DOHH2 (cell line): ENCODE results near the gene HTR1E.
"Not testable (repeated sequence)": the region's sequence is repeated elsewhere in the genome, so short reads cannot be mapped to it uniquely, and the experiment has no call there.

ENCODE experiments used
- H3F3A ChIP-seq: fragments of 200-600 bp; sonication (generic), shearing (Covaris generic); 2 replicates; pipeline ENCODE4 v1.6.0; 2016; ENCODE audit warnings: antibody characterized with exemption, mild to moderate bottlenecking; ENCODE audit not compliant: control insufficient read depth, insufficient read depth
- H3K27ac ChIP-seq: fragments of 200-600 bp; sonication (generic); 2 replicates; pipeline ENCODE4 v1.5.1; 2014; ENCODE audit warnings: low read depth, mild to moderate bottlenecking, low read length, moderate library complexity
- H3K27me3 ChIP-seq: fragments of 200-600 bp; sonication (generic); 2 replicates; pipeline ENCODE4 v1.6.1; 2014; ENCODE audit warnings: mild to moderate bottlenecking, low read length, mixed read lengths; ENCODE audit not compliant: control insufficient read depth
- H3K36me3 ChIP-seq: fragments of 200-600 bp; sonication (generic); 2 replicates; pipeline ENCODE4 v1.6.1; 2014; ENCODE audit warnings: mild to moderate bottlenecking, low read length, moderate library complexity, mixed read lengths; ENCODE audit not compliant: control insufficient read depth
- H3K4me1 ChIP-seq: fragments of 200-600 bp; sonication (generic); 2 replicates; pipeline ENCODE4 v1.6.1; 2014; ENCODE audit warnings: mild to moderate bottlenecking, low read length, mixed read lengths; ENCODE audit not compliant: control insufficient read depth
- H3K4me2 ChIP-seq: fragments of 200-600 bp; sonication (generic); 2 replicates; pipeline ENCODE4 v1.6.0; 2014; ENCODE audit warnings: mild to moderate bottlenecking, low read length, moderate library complexity
- H3K4me3 ChIP-seq: fragments of 200-600 bp; sonication (generic); 2 replicates; pipeline ENCODE4 v1.5.1; 2014; ENCODE audit warnings: mild to moderate bottlenecking, low read length, mixed read lengths
- H3K79me2 ChIP-seq: fragments of 200-600 bp; sonication (generic); 2 replicates; pipeline ENCODE4 v1.6.1; 2014; ENCODE audit warnings: mild to moderate bottlenecking, low read length, mixed read lengths; ENCODE audit not compliant: control insufficient read depth
- H3K9me2 ChIP-seq: fragments of 200-600 bp; sonication (generic); replicated peaks from 2 replicates; pipeline ENCODE4 v1.6.1; 2014; ENCODE audit warnings: mild to moderate bottlenecking, low read length, mixed read lengths; ENCODE audit not compliant: control insufficient read depth
- H3K9me3 ChIP-seq: fragments of 200-600 bp; sonication (generic); 2 replicates; pipeline ENCODE4 v1.6.1; 2014; ENCODE audit warnings: antibody characterized with exemption, low read length, mixed read lengths; ENCODE audit not compliant: control insufficient read depth, insufficient read depth
- H4K20me1 ChIP-seq: fragments of 200-600 bp; sonication (generic); 2 replicates; pipeline ENCODE4 v1.6.0; 2014; ENCODE audit warnings: low read depth, mild to moderate bottlenecking, antibody characterized with exemption, low read length, moderate library complexity; ENCODE audit not compliant: control insufficient read depth, insufficient read depth
- CTCF ChIP-seq: fragments of 200-600 bp; sonication (generic); IDR thresholded peaks from one replicate; pipeline ENCODE4 v1.5.1; 2014; ENCODE audit warnings: antibody characterized with exemption, mild to moderate bottlenecking, low read depth, low read length; ENCODE audit not compliant: poor library complexity, severe bottlenecking
- EZH2phosphoT487 ChIP-seq: fragments of 200-600 bp; sonication (generic); IDR thresholded peaks from 2 replicates; pipeline ENCODE4 v1.6.1; 2017; ENCODE audit warnings: borderline replicate concordance, mild to moderate bottlenecking, antibody characterized with exemption, low read length, moderate library complexity, mixed read lengths

The HTR1E gene

DNA sequence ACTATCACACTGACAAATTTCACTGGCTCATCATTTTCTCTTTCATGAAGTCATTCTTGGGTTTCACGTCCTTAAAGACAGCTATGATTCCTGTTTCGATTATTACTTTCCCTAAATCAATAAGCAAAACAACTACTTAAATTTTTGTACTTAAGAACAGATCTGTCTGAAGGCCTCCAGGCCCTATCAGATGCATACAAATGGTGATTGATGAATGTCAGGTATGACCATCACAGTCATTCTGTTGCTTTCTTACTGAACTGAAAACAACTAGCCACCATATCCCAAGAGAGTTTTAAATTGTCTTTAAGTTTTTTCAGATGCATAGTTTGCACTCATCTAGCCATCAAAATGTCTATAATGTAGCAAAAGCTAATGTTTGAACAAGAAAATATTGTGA is 20.9 kb upstream of the HTR1E start:
- Histone ChIP-seq H3K4me3 (no peak overlapping the region), H3K27ac (no peak overlapping the region), H3K27me3 (no peaks in the 10 kb centered on the region), H3K36me3 (no peaks in the 10 kb centered on the region), H3K4me2 (no peak overlapping the region), H4K20me1 (no peaks in the 10 kb centered on the region), H3K9me2 (no peaks in the 10 kb centered on the region), H3K79me2 (no peaks in the 10 kb centered on the region), H3K4me1 (peaks cover 12% of the 10 kb centered on the region), H3K9me3 (peaks cover 8% of the 10 kb centered on the region), H3F3A (no peaks in the 10 kb centered on the region)
- TF ChIP-seq EZH2phosphoT487, result no peak
- TF ChIP-seq CTCF, result no peak

DNA sequence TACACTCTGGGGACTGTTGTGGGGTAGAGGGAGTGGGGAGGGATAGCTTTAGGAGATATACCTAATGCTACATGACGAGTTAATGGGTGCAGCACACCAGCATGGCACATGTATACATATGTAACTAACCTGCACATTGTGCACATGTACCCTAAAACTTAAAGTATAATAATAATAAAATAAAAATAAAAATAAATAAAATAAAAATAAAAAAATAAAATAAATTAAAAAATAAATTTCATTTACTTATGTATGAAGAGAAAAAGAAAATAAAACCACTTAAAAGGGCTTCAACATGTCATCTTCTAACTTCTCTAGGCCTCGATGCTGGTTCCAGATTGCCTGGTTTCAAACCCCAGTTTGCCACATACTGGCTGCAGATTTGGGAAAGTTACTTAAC is 10.2 kb upstream of the HTR1E start:
- not testable (repeated sequence) for H3K9me3 ChIP-seq, H3K4me1 ChIP-seq, H3K4me3 ChIP-seq, H3K79me2 ChIP-seq, H3K27ac ChIP-seq, H3K36me3 ChIP-seq, H3K4me2 ChIP-seq, H3K27me3 ChIP-seq, H4K20me1 ChIP-seq, H3K9me2 ChIP-seq, H3F3A ChIP-seq

DNA sequence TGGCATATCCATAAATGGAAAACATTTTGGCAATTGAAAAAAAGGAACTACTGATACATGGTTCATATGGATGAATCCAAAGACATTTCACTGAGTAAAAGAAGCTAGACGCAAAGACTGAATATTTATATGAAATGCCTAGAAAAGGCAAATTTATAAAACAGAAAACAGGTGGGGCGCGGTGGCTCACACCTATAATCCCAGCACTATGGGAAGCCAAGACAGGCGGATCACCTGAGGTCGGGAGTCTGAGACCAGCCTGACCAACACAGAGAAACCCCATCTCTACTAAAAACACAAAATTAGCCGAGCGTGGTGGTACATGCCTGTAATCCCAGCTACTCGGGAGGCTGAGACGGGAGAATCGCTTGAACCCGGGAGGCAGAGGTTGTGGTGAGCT is 9.5 kb upstream of the HTR1E start:
- not testable (repeated sequence) for H3K36me3 ChIP-seq, H3K4me3 ChIP-seq, H3K79me2 ChIP-seq, H3K9me2 ChIP-seq, H3F3A ChIP-seq, H4K20me1 ChIP-seq, H3K4me2 ChIP-seq, H3K4me1 ChIP-seq, H3K9me3 ChIP-seq, H3K27me3 ChIP-seq, H3K27ac ChIP-seq

DNA sequence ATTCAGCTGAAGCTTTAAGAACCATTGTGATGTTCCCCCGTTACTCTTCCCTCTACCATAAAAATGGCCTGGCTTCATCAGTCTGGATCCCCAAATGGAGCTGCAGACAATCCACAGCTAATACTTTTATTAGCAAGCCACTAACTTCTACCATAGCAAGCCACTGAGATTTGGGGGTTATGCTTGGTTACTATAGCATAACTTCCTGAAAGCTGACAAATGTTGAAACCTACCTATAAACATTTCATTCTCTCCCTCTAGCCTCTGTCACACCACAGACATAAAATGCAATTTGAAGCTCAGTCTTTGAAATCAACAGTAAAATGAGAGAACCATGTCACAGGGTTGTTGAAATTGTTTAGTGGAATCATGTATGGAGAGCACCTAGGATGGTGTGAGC is 3.0 kb upstream of the HTR1E start:
- no peaks in the 10 kb centered on the region for H3K27me3 ChIP-seq

More for the DNA sequence above, 3.0 kb upstream of the HTR1E start:
- Histone ChIP-seq H3K4me3 (no peak overlapping the region), H3K36me3 (no peaks in the 10 kb centered on the region), H3K79me2 (no peaks in the 10 kb centered on the region), H3F3A (no peaks in the 10 kb centered on the region), H3K27ac (no peak overlapping the region), H3K4me1 (peaks cover 15% of the 10 kb centered on the region), H3K4me2 (peak overlapping the region; percentile 23; the same call in 1 of the 2 replicates), H3K9me3 (no peaks in the 10 kb centered on the region), H3K9me2 (no peaks in the 10 kb centered on the region), H4K20me1 (no peaks in the 10 kb centered on the region)
- TF ChIP-seq CTCF, result no peak
- no peak for TF ChIP-seq EZH2phosphoT487
